H9 (cell line): ENCODE measurements around the gene RGS3. TPM values are rescaled to one million over a fixed set of nuclear protein-coding genes. Genes with fewer than 3 reads are reported as not detected.

Experiments
- DNase-seq: peaks from one replicate; pipeline ENCODE4 v3.0.0-alpha.2; 2017
- H2AFZ ChIP-seq: one replicate; pipeline ENCODE4 v1.6.1; 2013; ENCODE audit warnings: mild to moderate bottlenecking, low read length, control low read depth, moderate library complexity
- H2AK5ac ChIP-seq: 2 replicates; pipeline ENCODE4 v1.6.1; 2013; ENCODE audit warnings: low read length, control low read depth, mixed read lengths; ENCODE audit not compliant: insufficient read length
- H2BK120ac ChIP-seq: one replicate; pipeline ENCODE4 v1.6.1; 2013; ENCODE audit warnings: low read depth, mild to moderate bottlenecking, low read length, control low read depth, inconsistent platforms; ENCODE audit not compliant: poor library complexity, severe bottlenecking
- H2BK12ac ChIP-seq: 2 replicates; pipeline ENCODE4 v1.6.1; 2013; ENCODE audit warnings: low read length, control low read depth, mixed read lengths, low read depth; ENCODE audit not compliant: insufficient read length
- H2BK15ac ChIP-seq: 2 replicates; pipeline ENCODE4 v1.6.1; 2013; ENCODE audit warnings: low read depth, low read length, control low read depth
- H2BK20ac ChIP-seq: one replicate; pipeline ENCODE4 v1.6.1; 2013; ENCODE audit warnings: low read depth, mild to moderate bottlenecking, low read length, control low read depth, inconsistent platforms; ENCODE audit not compliant: poor library complexity, severe bottlenecking
- H2BK5ac ChIP-seq: 2 replicates; pipeline ENCODE4 v1.6.1; 2013; ENCODE audit warnings: low read length, control low read depth, mixed read lengths; ENCODE audit not compliant: insufficient read length
- H3K14ac ChIP-seq: 2 replicates; pipeline ENCODE4 v1.6.1; 2013; ENCODE audit warnings: low read length, control low read depth; ENCODE audit not compliant: insufficient read depth
- H3K18ac ChIP-seq: 2 replicates; pipeline ENCODE4 v1.6.1; 2013; ENCODE audit warnings: low read depth, mild to moderate bottlenecking, mixed read lengths, low read length, control low read depth; ENCODE audit not compliant: insufficient read length
- H3K23ac ChIP-seq: 2 replicates; pipeline ENCODE4 v1.6.1; 2013; ENCODE audit warnings: low read length, control low read depth, mixed read lengths, low read depth; ENCODE audit not compliant: insufficient read length
- H3K23me2 ChIP-seq: 2 replicates; pipeline ENCODE4 v1.6.1; 2013; ENCODE audit warnings: low read depth, mild to moderate bottlenecking, mixed read lengths, low read length, control low read depth; ENCODE audit not compliant: insufficient read length, poor library complexity, severe bottlenecking
- H3K27ac ChIP-seq: 2 replicates; pipeline ENCODE4 v1.5.1; 2013; ENCODE audit warnings: low read length, control low read depth, mixed read lengths, low read depth; ENCODE audit not compliant: insufficient read length
- H3K27me3 ChIP-seq: 2 replicates; pipeline ENCODE4 v1.6.1; 2013; ENCODE audit warnings: low read length, control low read depth, inconsistent platforms; ENCODE audit not compliant: insufficient read depth
- H3K4ac ChIP-seq: 2 replicates; pipeline ENCODE4 v1.6.1; 2013; ENCODE audit warnings: low read depth, mild to moderate bottlenecking, control low read depth, inconsistent platforms, low read length, moderate library complexity
- H3K4me1 ChIP-seq: 2 replicates; pipeline ENCODE4 v1.6.1; 2013; ENCODE audit warnings: low read length, control low read depth, inconsistent platforms; ENCODE audit not compliant: insufficient read depth
- H3K4me2 ChIP-seq: 2 replicates; pipeline ENCODE4 v1.6.1; 2013; ENCODE audit warnings: low read length, control low read depth, mixed read lengths; ENCODE audit not compliant: insufficient read length, insufficient read depth
- H3K56ac ChIP-seq: 2 replicates; pipeline ENCODE4 v1.6.1; 2013; ENCODE audit warnings: low read depth, mild to moderate bottlenecking, mixed read lengths, low read length, control low read depth; ENCODE audit not compliant: insufficient read length
- H3K79me1 ChIP-seq: 2 replicates; pipeline ENCODE4 v1.6.1; 2013; ENCODE audit warnings: low read depth, mild to moderate bottlenecking, moderate library complexity, low read length, control low read depth, inconsistent platforms; ENCODE audit not compliant: insufficient read depth, poor library complexity, severe bottlenecking
- H3K79me2 ChIP-seq: 2 replicates; pipeline ENCODE4 v1.6.1; 2013; ENCODE audit warnings: low read length, control low read depth, inconsistent platforms; ENCODE audit not compliant: insufficient read depth
- H3K9ac ChIP-seq: 2 replicates; pipeline ENCODE4 v1.6.1; 2013; ENCODE audit warnings: low read length, control low read depth, mixed read lengths; ENCODE audit not compliant: insufficient read length; ENCODE audit errors: extremely low read depth
- H3K9me3 ChIP-seq: one replicate; pipeline ENCODE4 v1.6.1; 2013; ENCODE audit warnings: low read depth, low read length, inconsistent platforms; ENCODE audit not compliant: control insufficient read depth
- H3T11ph ChIP-seq: one replicate; pipeline ENCODE4 v1.6.1; 2013; ENCODE audit warnings: mild to moderate bottlenecking, low read length, control low read depth, inconsistent platforms
- H4K20me1 ChIP-seq: one replicate; pipeline ENCODE4 v1.6.1; 2013; ENCODE audit not compliant: control insufficient read depth, insufficient read length, insufficient read depth
- H4K5ac ChIP-seq: 2 replicates; pipeline ENCODE4 v1.6.1; 2013; ENCODE audit warnings: low read depth, mild to moderate bottlenecking, mixed read lengths, low read length, control low read depth; ENCODE audit not compliant: insufficient read length
- H4K8ac ChIP-seq: replicated peaks from 2 replicates; pipeline ENCODE4 v1.6.1; 2013; ENCODE audit warnings: low read length, control low read depth, mixed read lengths, low read depth; ENCODE audit not compliant: insufficient read length
- H4K91ac ChIP-seq: 2 replicates; pipeline ENCODE4 v1.6.1; 2013; ENCODE audit warnings: low read depth, mild to moderate bottlenecking, moderate library complexity, mixed read lengths, low read length, control low read depth; ENCODE audit not compliant: insufficient read length
- H3K27ac Mint-ChIP-seq, 3 experiments: 2 replicates in 2 of 3; 3 replicates in 1 of 3; pipeline ENCODE4 v1.8.0; 2020 to 2021; ENCODE audit warnings: mixed read lengths in 3 of 3, mild to moderate bottlenecking in 1 of 3, moderate library complexity in 1 of 3
- H3K27me3 Mint-ChIP-seq: 2 replicates; pipeline ENCODE4 v1.8.0; 2021; ENCODE audit warnings: low read depth, mild to moderate bottlenecking, moderate library complexity, mixed read lengths
- H3K36me3 Mint-ChIP-seq, 3 experiments: 2 replicates in 2 of 3; 3 replicates in 1 of 3; pipeline ENCODE4 v1.8.0; 2020 to 2021; ENCODE audit warnings: low read depth in 3 of 3, mixed read lengths in 3 of 3; ENCODE audit not compliant: insufficient read depth in 1 of 3
- H3K4me1 Mint-ChIP-seq, 2 experiments: 2 replicates each; pipeline ENCODE4 v1.8.0; 2020; ENCODE audit warnings: mixed read lengths in 2 of 2
- H3K4me3 Mint-ChIP-seq, 2 experiments: 2 replicates in 1 of 2; 3 replicates in 1 of 2; pipeline ENCODE4 v1.8.0; 2020 to 2021; ENCODE audit warnings: mild to moderate bottlenecking in 2 of 2, mixed read lengths in 2 of 2, moderate library complexity in 1 of 2
- H3K9me3 Mint-ChIP-seq, 2 experiments: 2 replicates in 1 of 2; 3 replicates in 1 of 2; pipeline ENCODE4 v1.8.0; 2020; ENCODE audit warnings: mild to moderate bottlenecking in 2 of 2, mixed read lengths in 2 of 2, moderate library complexity in 1 of 2
- WGBS: extraction: QIAGEN DNeasy Blood & Tissue Kit; methylation state at CpG from one replicate; pipeline ENCODE4 v1.1.7; 2013; ENCODE audit warnings: missing lambda C conversion rate, low lambda C conversion rate, mixed read lengths; ENCODE audit not compliant: insufficient read length; ENCODE audit errors: extremely low coverage; 5-methylcytosine and 5-hydroxymethylcytosine counted together
- total RNA-seq: library from RNA; stranded (reverse); gene quantifications from 2 replicates; pipeline ENCODE4 v1.2.1, GENCODE V29; 2021
- TF ChIP-seq, protein P1 (sequence below): fragments of 200-600 bp; sonication (generic); conservative IDR thresholded peaks from 3 replicates; pipeline ENCODE4 v1.8.0; 2021; ENCODE audit warnings: antibody characterized with exemption, mild to moderate bottlenecking

Gene RGS3
- total RNA-seq, 1 experiment from 2014 or later = 13.9 TPM

GRCh38 chr9:113580041-113580953, 116.8 kb downstream of the RGS3 start:
- Histone ChIP-seq H3K4me1 (no peaks in the 10 kb centered on the region), H3K23ac (no peak overlapping the region), H4K8ac (no peak overlapping the region), H3K27me3 (no peaks in the 10 kb centered on the region), H3K9me3 (no peaks in the 10 kb centered on the region), H3K4ac (no peak overlapping the region), H2BK120ac (no peak overlapping the region), H3K14ac (no peak overlapping the region), H2BK20ac (no peak overlapping the region), H4K91ac (no peak overlapping the region), H3K27ac (no peak overlapping the region), H3K79me1 (no peaks in the 10 kb centered on the region), H3K4me2 (no peak overlapping the region), H3K56ac (no peak overlapping the region), H3K23me2 (no peaks in the 10 kb centered on the region), H2BK15ac (no peak overlapping the region), H3K18ac (no peak overlapping the region), H3K9ac (no peak overlapping the region), H4K5ac (no peak overlapping the region), H4K20me1 (no peaks in the 10 kb centered on the region), H2AK5ac (no peak overlapping the region), H2BK12ac (no peak overlapping the region), H2BK5ac (no peak overlapping the region), H3K79me2 (no peaks in the 10 kb centered on the region), H3T11ph (no peak overlapping the region), H2AFZ (no peak overlapping the region)
- H3K4me1 Mint-ChIP-seq = peaks cover 9 to 11% of the 10 kb centered on the region in 2 experiments
- H3K27me3 Mint-ChIP-seq = no peaks in the 10 kb centered on the region
- no peak for DNase-seq
- no CpG with 5 or more reads among the region's 12 CpGs for WGBS
- peaks cover 0 to 14% (median 9%) of the 10 kb centered on the region in 3 experiments; a peak in 4 of 7 replicates for H3K36me3 Mint-ChIP-seq
- H3K9me3 Mint-ChIP-seq = no peaks in the 10 kb centered on the region
- no peak overlapping the region for H3K4me3 Mint-ChIP-seq
- TF ChIP-seq, protein P1, sequence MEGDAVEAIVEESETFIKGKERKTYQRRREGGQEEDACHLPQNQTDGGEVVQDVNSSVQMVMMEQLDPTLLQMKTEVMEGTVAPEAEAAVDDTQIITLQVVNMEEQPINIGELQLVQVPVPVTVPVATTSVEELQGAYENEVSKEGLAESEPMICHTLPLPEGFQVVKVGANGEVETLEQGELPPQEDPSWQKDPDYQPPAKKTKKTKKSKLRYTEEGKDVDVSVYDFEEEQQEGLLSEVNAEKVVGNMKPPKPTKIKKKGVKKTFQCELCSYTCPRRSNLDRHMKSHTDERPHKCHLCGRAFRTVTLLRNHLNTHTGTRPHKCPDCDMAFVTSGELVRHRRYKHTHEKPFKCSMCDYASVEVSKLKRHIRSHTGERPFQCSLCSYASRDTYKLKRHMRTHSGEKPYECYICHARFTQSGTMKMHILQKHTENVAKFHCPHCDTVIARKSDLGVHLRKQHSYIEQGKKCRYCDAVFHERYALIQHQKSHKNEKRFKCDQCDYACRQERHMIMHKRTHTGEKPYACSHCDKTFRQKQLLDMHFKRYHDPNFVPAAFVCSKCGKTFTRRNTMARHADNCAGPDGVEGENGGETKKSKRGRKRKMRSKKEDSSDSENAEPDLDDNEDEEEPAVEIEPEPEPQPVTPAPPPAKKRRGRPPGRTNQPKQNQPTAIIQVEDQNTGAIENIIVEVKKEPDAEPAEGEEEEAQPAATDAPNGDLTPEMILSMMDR = no peak
- peak overlapping the region in 1 of 3 experiments; percentile 24; a peak in 3 of 7 replicates for H3K27ac Mint-ChIP-seq
